Glomerular endothelial cell (primary cell): ENCODE measurements around the gene ZNF496. TPM values are rescaled to one million over a fixed set of nuclear protein-coding genes. Genes with fewer than 3 reads are reported as not detected.
"Not testable (repeated sequence)": the region's sequence is repeated elsewhere in the genome, so short reads cannot be mapped to it uniquely, and the experiment has no call there.

Experiments
- DNase-seq: peaks from one replicate; pipeline ENCODE4 v3.0.0-alpha.2; 2011; ENCODE audit warnings: low read depth, low spot score; ENCODE audit errors: extremely low read depth
- total RNA-seq: library from RNA; depleted of rRNA; stranded (reverse); fragments of >200 nt; gene quantifications from 2 replicates; pipeline ENCODE4 v1.2.3, GENCODE V29; 2015

The ZNF496 gene
- total RNA-seq: 48.5 and 55.9 TPM in 2 replicates

DNA sequence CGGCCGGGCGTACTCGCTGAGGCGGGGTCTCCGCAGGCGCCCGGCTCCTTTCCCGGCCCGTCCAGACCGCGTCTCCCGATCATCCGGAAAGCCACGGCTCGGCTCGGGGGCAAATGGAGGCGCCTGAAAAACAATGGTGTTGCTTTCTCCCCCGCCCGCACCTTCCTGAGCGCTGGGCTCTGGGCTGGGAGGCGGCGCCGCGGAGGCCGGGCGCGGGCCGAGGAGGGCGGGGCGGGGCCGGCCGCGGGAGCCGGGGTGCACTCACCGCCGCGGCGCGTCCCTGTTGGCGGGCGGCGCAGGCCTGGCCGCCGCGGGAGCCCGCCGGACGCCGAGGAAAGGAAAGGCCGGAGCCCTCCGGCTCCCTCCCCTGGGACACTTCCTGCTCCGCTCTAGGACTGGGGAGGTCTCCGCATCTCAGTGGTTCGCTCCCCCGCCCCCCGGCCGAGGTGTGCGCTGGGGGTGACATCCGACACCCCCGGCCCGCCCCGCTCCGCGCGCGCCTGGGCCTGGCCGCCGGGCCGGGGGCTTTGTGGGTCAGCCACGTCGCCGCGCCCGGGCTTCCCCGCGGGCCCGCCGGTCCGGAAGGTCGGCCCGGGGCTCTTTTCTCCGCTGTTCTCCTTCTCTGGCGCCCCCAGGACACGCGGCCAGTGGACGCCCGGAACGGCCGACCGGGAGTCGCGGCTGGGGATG lies at the start of gene ZNF496:
TSS of gene ZNF496 (minus strand) at position 343 of the 690 bp plus-strand sequence. CDS start 2,289 bp downstream, outside the sequence.
- DNase-seq: no peak

DNA sequence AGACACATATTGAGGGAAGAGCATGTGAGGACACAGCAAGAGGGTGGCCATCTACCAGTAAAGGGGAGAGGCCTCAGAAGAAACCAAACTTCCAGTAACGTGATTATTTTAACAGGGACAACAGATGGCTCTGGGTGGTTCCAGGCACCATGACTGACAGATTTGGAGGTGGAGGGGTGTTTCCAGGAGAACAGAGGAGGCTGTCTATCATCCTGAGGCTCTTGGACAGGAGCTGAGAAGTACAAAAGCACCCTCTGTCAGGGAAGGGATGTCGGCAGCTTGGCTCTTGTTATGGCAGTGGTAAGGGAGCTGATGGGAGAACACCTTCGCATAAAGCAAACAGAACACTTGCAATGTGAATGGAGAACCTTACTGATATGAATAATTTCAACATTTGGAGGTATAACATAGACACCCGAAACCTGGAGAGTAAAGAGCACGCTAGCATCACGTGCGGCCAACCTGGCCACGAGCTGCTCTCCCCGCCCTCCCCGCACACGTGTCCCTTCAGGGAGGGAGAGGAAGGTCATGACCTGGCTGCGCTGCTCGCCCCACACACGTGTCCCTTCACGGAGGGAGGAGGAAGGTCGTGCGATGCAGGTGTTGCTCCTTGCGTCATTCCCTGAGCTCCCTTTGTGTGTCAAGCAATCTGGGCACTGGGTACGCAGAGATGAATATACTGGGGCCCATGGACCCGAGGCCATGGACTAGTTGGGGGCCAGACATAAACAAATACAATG lies 46.8 kb upstream of the ZNF496 start:
- DNase-seq: no peak

DNA sequence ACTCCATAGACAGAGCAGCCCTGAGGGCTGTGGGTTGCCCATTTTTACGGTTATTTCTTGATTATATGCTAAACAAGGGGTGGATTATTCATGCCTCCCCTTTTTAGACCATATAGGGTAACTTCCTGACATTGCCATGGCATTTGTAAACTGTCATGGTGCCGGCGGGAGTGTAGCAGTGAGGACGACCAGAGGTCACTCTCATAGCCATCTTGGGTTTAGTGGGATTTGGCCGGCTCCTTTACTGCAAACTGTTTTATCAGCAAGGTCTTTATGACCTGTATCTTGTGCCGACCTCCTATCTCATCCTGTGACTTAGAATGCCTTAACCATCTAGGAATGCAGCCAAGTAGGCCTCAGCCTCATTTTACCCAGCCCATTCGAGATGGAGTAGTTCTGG lies 46.0 kb upstream of the ZNF496 start:
- not testable (repeated sequence) for DNase-seq

DNA sequence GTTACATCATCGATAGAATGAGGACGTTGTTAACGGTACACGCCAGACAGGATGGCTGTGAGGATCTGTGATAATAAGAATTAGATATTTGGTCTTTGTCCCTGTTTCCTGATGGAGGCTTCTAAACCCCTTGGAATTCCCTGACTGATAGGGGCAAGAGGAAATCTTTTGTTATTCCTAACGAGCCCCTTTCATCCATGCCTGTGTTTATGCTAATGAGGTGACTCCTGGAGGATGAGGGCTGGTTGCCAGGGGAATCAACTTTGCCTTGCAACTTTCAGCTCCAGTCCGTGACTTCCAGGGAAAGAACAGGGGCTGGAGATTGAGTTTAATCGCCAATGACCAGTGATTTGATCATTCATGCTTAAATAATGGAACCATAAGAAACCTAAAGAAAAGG lies 45.0 kb upstream of the ZNF496 start:
- no peak for DNase-seq

DNA sequence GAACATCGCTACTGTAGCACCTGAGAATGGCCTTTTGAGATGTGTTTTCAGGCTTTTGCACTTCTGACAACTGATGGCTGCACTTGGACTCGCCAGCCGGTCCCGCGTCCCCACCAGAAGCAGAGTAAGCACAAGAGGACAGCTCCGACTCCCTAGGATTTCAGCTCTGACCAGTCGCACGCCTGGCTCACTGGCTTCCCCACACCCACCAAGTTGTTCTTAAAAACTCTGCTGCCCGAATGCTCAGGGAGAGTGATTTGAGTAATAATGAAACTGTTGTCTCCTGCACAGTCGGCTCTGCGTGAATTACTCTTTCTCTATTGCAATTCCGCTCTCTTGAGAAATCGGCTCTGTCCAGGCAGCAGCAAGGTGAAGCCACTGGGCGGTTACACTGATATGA lies 44.1 kb upstream of the ZNF496 start:
- no peak for DNase-seq

DNA sequence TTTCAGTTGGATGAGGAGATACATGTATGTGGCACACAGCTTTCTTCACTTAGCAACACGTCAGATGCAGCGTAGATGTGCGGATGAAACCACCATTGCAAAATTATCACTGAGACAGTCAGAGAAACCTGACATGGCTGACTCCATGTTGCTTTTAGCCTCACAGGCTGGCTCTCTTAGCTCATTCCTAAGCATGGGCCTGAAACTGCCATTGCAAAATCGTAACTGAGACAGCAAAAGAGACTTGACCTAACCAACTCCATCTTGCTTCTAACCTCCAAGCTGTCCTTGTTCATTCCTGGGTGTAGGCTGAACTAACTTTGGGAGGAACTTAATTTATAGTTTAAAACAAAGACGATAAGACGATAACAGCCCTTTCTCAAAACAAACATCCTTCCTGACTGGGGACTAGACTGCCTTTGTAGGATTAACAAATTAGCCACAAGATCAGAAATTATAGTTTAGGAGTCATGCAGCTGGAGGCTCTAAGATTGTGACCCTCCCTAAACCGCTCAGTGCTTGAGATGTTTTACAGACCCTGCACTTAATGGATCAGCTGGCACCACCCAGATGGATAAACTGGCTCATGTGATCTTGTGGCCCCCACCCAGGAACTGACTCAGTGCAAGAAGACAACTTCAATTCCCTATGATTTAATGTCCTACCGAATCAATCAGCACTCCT lies 43.1 kb upstream of the ZNF496 start:
- DNase-seq: not testable (repeated sequence)

DNA sequence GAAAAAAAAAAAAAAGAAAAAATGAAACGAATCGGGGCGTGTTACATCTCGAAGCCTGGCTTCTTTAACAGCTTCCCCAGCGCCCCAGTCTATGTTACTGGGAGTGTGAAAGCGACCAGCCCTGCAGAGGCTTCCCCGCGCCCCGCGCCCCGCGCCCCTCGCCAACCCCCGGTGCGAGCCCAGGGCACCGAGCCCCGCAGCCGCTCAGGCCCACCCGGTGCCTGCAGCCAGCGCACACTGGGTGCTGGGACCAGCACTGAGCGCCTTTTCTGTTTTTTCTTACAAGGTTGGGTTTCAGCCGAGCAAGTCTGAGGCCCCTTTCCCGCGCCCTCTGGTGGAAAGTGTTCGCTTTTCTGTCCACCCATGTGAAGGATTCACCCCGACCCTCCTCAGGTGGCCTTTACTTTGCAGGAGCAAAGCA lies 42.1 kb upstream of the ZNF496 start:
- no peak for DNase-seq

DNA sequence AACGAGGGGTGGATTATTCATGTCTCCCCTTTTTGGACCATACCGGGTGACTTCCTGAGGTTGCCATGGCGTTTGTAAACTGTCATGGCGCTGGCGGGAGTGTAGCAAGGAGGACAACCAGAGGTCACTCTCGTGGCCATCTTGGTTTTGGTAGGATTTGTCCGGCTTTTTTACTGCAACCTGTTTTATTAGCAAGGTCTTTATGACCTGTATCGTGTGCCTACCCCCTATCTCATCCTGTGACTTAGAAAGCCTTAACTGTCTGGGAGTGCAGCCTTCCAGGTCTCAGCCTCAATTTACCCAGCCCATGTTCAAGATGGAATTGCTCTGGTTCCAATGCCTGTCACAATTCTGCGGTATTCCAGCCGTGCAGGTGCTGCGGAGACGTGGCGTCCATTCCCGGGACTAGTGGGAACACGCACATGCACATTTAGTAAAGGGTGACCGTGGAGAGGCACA lies 40.2 kb upstream of the ZNF496 start:
- no peak for DNase-seq

DNA sequence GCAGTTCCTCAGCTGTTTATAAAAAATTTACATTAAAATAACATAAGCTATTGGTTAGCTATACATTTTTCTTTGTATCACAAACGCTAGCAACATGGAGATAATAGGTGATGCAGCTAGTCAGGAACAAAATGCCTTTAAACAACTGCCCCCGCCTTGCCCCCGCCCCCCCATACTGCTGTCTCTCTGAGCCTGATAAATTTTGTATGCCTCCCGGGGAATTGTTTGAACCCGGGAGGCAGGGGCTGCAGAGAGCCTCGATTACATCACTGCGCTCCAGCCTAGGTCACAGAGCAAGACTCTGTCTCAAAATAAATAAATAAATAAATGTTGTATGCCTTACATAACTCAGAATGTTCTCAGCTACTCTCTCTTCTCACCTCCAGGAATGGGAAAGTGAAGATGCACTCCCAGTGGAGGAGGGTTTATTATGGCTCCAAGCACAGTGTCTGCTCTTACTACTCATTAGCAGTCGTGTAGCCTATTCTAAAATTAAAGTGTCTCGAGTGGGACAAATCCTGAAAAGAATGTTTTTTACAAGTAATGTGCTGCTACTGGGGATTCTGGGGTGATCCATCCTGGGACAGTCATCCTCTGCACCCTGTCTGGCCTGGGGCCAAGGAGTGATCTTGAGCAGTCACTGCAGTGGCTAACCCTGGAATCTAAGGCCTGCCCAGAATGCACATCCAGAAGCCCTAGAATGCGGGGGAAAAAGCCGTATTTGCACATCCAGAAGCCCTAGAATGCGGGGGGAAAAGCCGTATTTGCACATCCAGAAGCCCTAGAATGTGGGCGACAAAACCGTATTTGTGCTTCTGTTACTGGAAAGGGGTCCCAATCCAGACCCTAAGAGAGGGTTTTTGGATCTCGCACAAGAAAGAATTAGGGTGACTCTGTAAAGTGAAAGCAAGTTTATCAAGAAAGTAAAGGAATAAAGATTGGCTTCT lies 39.4 kb upstream of the ZNF496 start:
- DNase-seq: no peak

DNA sequence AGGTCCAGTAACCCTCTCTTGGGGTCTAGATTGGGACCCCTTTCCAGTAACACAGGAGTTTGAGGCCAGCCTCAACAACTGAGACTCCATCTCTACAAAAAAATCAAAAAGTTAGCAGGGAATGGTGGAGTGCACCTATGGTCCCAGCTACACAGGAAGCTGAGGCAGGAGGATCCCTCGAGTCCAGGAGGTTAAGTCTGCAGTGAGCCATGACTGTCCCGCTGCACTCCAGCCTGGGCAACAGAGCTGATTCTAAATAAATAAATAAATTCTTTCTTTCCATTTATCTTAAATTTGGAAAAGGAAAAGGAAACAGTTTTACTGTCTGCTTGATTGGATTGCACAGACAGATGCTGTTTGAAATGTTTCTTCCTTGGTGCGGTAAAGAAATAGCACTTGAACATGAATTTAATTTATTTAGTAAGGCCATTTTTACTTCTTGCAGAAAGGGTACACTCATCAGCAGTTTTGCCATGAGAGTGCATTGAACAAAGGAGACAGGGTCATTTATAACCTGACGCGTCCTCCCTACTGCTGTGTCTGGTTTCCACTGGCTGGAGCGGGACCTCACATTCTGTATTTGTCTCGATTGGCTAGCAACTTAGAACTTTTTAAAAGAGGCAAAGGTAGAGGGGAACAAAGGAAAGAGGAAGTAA lies 37.0 kb upstream of the ZNF496 start:
- no peak for DNase-seq

DNA sequence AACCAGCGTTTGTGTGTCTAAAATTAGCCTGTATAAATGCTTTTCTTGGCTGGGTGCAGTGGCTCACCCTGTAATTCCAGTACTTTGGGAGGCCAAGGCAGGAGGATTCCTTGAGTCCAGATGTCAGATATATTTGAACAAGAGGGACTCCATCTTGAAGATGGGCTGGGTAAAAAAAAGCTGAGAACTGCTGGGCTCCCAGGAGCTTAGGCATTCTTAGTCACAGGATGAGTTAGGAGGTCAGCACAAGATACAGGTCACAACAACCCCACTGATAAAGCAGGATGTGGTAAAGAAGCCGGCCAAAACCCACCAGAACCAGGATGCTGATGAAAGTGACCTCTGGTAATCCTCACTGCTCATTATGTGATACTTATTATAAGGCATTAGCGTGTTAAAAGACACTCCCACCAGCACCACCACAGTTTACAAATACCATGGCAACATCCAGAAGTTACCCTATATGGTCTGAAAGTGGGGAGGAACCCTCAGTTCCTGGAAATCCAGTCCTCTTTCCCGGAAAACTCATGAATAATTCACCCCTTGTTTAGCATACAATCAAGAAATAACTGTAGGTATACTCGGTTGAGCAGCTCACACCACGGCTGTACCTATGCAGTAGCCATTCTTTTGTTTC lies 36.2 kb upstream of the ZNF496 start:
- no peak for DNase-seq

DNA sequence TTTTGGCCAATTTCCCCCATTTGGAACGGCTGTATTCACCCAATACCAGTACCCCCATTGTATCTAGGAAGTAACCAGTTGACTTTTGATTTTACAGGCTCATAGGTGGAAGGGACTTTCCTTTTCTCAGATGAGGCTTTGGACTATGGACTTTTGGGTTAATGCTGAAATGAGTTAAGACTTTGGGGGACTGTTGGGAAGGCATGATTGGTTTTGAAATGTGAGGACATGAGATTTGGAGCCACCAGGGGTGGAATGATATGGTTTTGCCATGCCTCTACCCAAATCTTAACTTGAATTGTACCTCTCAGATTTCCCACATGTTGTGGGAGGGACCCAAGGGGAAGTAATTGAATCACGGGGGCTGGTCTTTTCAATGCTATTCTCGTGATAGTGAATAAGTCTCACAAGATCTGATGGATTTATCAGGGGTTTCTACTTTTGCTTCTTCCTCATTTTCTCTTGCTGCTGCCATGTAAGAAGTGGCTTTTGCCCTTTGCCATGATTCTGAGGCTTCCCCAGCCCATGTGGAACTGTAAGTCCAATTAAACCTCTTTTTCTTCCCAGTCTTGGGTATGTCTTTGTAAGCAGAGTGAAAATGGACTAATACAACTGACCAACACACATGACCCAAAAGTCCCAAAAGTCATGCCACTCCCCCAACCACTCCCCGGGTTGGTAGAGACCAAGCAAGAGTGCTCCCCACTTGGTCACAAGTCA lies 35.4 kb upstream of the ZNF496 start:
- no peak for DNase-seq

DNA sequence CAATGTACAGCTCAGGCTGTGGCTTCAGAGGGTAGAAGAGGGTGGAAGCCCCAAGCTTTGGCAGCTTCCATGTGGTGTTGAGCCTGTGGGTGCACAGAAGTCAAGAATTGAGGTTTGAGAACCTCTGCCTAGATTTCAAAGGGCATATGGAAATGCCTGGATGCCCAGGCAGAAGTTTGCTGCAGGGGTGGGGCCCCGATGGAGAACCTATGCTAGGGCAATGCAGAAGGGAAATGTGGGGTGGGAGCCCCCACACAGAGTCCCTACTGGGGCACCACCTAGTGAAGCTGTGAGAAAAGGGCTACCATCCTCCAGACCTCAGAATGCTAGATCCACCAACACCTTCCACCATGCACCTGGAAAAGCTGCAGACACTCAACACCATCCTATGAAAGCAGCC lies 34.7 kb upstream of the ZNF496 start:
- not testable (repeated sequence) for DNase-seq

DNA sequence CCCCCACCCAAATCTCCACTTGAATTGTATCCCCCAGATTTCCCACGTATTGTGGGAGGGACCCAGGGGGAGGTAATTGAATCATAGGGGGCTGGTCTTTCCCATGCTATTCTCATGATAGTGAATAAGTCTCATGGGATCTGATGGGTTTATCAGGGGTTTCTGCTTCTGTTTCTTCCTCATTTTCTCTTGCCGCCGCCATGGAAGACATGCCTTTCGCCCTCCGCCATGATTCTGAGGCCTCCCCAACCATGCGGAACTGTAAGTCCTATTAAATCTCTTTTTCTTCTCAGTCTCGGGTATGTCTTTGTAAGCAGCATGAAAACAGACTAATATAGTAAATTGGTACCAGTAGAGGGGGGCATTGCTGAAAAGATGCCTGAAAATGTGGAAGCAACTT lies 33.4 kb upstream of the ZNF496 start:
- DNase-seq: no peak

DNA sequence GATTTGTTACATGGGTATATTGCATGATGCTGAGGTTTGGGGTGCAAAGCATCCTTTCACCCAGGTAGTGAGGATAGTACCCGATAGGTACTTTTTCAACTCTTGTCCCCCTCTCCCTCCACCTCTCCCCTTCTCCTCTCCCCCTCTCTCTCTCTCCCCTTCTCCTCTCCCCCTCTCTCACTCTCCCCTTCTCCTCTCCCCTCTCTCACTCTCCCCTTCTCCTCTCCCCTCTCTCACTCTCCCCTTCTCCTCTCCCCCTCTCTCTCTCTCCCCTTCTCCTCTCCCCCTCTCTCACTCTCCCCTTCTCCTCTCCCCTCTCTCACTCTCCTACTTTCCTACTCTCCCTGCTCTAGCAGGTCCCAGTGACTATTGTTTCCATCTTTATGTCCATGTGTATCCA lies 31.3 kb upstream of the ZNF496 start:
- not testable (repeated sequence) for DNase-seq

DNA sequence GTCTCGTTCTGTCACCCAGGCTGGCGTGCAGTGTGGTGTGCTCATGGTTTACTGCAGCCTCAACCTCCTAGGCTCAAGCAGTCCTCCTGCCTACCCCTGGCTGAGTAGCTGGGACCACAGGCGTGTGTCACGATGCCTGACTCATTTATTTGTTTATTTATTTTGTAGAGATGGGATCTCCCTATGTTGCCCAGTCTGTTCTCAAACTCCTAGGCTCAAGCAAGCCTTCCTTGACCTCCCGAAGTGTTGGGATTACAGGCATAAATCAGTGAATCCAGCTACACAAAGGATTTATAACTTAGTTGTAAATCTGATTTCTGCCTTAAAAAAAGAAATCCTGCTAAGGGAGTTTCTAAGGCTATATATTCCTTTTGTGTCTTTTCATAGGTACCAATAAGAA lies 30.5 kb upstream of the ZNF496 start:
- no peak for DNase-seq

DNA sequence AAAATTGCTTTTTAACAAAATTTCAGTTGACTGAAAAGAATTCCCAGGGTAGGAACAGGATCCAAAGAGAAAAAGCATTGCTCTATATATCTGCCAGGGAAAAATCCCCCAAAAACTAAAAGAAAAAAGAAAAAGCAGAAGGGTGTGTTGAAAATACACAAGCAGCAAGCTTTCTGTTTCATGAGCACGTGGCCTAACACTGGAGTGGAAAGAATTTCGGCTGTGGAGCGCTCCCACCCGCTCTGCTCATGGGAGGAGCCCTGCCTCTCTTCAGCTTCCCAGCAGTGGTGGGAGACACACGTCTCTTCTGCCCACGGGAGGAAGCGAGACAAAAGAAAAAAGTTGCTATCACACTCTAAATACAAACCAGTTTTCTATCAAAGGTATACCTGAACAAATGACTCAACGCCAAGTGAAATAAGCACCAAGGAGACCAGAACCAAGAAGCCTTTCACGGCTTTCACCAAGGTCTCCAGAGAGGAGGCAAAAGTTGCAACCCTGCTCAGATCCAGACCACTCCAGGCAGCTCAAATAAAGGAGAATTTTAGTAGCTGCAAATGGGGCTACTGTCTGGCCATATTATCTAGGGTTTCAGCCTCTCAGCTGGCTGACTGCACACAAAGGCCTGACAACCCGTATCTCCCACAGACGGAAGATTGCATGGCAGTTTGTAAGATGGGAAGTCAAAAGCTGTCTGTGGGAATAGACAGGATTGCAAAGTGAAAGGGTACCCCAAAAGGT lies 29.5 kb upstream of the ZNF496 start:
- no peak for DNase-seq
